ENCODE measurements around the gene EVX2.

DNA sequence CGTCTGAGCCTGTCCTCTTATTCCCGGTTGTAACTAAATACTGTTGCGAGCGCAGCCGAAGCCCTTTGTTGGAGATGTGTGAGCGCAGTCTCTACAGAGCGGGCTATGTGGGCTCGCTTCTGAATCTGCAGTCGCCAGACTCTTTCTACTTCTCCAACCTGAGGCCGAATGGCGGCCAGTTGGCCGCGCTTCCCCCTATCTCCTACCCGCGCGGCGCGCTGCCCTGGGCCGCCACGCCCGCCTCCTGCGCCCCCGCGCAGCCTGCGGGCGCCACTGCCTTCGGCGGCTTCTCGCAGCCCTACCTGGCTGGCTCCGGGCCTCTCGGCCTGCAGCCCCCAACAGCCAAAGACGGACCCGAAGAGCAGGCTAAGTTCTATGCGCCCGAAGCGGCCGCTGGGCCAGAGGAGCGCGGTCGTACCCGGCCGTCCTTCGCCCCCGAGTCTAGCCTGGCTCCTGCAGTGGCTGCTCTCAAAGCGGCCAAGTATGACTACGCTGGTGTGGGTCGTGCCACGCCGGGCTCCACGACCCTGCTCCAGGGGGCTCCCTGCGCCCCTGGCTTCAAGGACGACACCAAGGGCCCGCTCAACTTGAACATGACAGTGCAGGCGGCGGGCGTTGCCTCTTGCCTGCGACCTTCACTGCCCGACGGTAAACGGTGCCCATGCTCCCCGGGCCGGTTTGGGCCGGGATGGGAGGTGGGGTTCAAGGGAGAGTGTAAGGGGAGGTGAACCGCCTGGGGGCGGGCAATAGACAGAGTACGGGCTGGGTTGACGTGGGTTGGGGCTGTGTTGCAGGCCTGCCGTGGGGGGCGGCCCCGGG is 16.2 kb upstream of the EVX2 start, which contains the start of gene HOXD12:
- TF ChIP-seq, protein P1, sequence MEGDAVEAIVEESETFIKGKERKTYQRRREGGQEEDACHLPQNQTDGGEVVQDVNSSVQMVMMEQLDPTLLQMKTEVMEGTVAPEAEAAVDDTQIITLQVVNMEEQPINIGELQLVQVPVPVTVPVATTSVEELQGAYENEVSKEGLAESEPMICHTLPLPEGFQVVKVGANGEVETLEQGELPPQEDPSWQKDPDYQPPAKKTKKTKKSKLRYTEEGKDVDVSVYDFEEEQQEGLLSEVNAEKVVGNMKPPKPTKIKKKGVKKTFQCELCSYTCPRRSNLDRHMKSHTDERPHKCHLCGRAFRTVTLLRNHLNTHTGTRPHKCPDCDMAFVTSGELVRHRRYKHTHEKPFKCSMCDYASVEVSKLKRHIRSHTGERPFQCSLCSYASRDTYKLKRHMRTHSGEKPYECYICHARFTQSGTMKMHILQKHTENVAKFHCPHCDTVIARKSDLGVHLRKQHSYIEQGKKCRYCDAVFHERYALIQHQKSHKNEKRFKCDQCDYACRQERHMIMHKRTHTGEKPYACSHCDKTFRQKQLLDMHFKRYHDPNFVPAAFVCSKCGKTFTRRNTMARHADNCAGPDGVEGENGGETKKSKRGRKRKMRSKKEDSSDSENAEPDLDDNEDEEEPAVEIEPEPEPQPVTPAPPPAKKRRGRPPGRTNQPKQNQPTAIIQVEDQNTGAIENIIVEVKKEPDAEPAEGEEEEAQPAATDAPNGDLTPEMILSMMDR (IDR thresholded peaks at IDR 0.05; ENCODE audit: low read depth, low read length) = no peak
- no peak for TF ChIP-seq POLR2A (IDR thresholded peaks at IDR 0.05; ENCODE audit: extremely low read depth, insufficient read length)
